Measurements from ENCODE around the gene MC5R. TPM values are rescaled to one million over a fixed set of nuclear protein-coding genes. Genes with fewer than 3 reads are reported as not detected.

MC5R gene
- total and polyA plus RNA-seq, 8 donors = not detected

GRCh38 chr18:13804305-13804704 lies 19.6 kb upstream of the MC5R start:
- Histone ChIP-seq H3K27ac (no peak overlapping the region), H3K4me1 (peaks cover 0 to 15% (median 9%) of the 10 kb centered on the region in 4 donors), H3K4me3 (no peak overlapping the region), H3K27me3 (peaks cover 0 to 30% (median 6%) of the 10 kb centered on the region in 3 donors), H3K9me3 (no peaks in the 10 kb centered on the region), H3K36me3 (no peaks in the 10 kb centered on the region)
- no peak for DNase-seq
- TF ChIP-seq POLR2AphosphoS5 (IDR thresholded peaks at IDR 0.05) = no peak
- no peak for TF ChIP-seq CTCF (IDR thresholded peaks at IDR 0.05)
- no peak for TF ChIP-seq POLR2A (IDR thresholded peaks at IDR 0.05)
- TF ChIP-seq EP300 (IDR thresholded peaks at IDR 0.05) = no peak
- intact Hi-C loops (cut with DNase I; ENCODE audit: low total_unique reads) = no loop called here
- WGBS, 5 donors = 65 to 72% (median 68%) methylated on average over 4 of the region's 4 CpGs

- H3K9me3 ChIP-seq = no peaks in the 10 kb centered on the region
- WGBS, 5 donors = 37 to 48% (median 41%) methylated on average over 8 of the region's 8 CpGs
- peak overlapping the region in 4 of 5 donors; percentile 35 to 63 (median 42) for H3K27ac ChIP-seq
- H3K4me3 ChIP-seq = no peak overlapping the region
- DNase-seq = peak in 1 of 2 donors; percentile 29
- no peaks in the 10 kb centered on the region for H3K27me3 ChIP-seq
- intact Hi-C loops (cut with DNase I; ENCODE audit: low total_unique reads) = no loop called here
- H3K4me1 ChIP-seq = peaks cover 0 to 15% (median 7%) of the 10 kb centered on the region in 4 donors
- TF ChIP-seq POLR2A (IDR thresholded peaks at IDR 0.05) = no peak
- no peak for TF ChIP-seq CTCF (IDR thresholded peaks at IDR 0.05)
- no peak for TF ChIP-seq EP300 (IDR thresholded peaks at IDR 0.05)
- no peak for TF ChIP-seq POLR2AphosphoS5 (IDR thresholded peaks at IDR 0.05)
- H3K36me3 ChIP-seq = no peaks in the 10 kb centered on the region
These were observed 15.5 kb upstream of the MC5R start for GRCh38 chr18:13808294-13809042.

- H3K27ac ChIP-seq = peak overlapping the region in 4 of 5 donors; percentile 35 to 75 (median 42)
- H3K4me3 ChIP-seq = no peak overlapping the region
- H3K36me3 ChIP-seq = no peaks in the 10 kb centered on the region
- H3K27me3 ChIP-seq = no peaks in the 10 kb centered on the region
- peak; percentile 44 to 83 for DNase-seq
- TF ChIP-seq CTCF (IDR thresholded peaks at IDR 0.05) = no peak
- TF ChIP-seq POLR2AphosphoS5 (IDR thresholded peaks at IDR 0.05) = peak in 2 of 3 donors; percentile 25 to 58
- no peak for TF ChIP-seq POLR2A (IDR thresholded peaks at IDR 0.05)
- no peak for TF ChIP-seq EP300 (IDR thresholded peaks at IDR 0.05)
- peaks cover 0 to 15% (median 7%) of the 10 kb centered on the region in 4 donors for H3K4me1 ChIP-seq
- intact Hi-C loops (cut with DNase I; ENCODE audit: low total_unique reads) = no loop called here
- WGBS, 5 donors = 32 to 80% (median 41%) methylated on average over 1 to 2 of the region's 2 CpGs
- H3K9me3 ChIP-seq = no peaks in the 10 kb centered on the region
These were observed 14.9 kb upstream of the MC5R start for GRCh38 chr18:13809043-13809430.

GRCh38 chr18:13809531-13810255 lies 14.3 kb upstream of the MC5R start:
- H3K27ac ChIP-seq = peak overlapping the region in 3 of 5 donors; percentile 38 to 75 (median 47)
- no peaks in the 10 kb centered on the region for H3K36me3 ChIP-seq
- WGBS, 5 donors = 18 to 39% (median 22%) methylated on average over 5 of the region's 5 CpGs
- H3K27me3 ChIP-seq = no peaks in the 10 kb centered on the region
- intact Hi-C loops (cut with DNase I; ENCODE audit: low total_unique reads) = no loop called here
- peaks cover 0 to 15% (median 7%) of the 10 kb centered on the region in 4 donors for H3K4me1 ChIP-seq
- H3K4me3 ChIP-seq = no peak overlapping the region
- peak in 1 of 2 donors; percentile 65 for DNase-seq
- no peaks in the 10 kb centered on the region for H3K9me3 ChIP-seq
- TF ChIP-seq POLR2AphosphoS5 (IDR thresholded peaks at IDR 0.05) = no peak
- no peak for TF ChIP-seq POLR2A (IDR thresholded peaks at IDR 0.05)
- TF ChIP-seq CTCF (IDR thresholded peaks at IDR 0.05) = no peak
- TF ChIP-seq EP300 (IDR thresholded peaks at IDR 0.05) = no peak
